Fibroblast of villous mesenchyme (primary cell): ENCODE measurements around the gene NLK. TPM values are rescaled to one million over a fixed set of nuclear protein-coding genes. Genes with fewer than 3 reads are reported as not detected.
"Not testable (repeated sequence)": the region's sequence is repeated elsewhere in the genome, so short reads cannot be mapped to it uniquely, and the experiment has no call there.

ENCODE experiments used
- DNase-seq: peaks from one replicate; pipeline ENCODE4 v3.0.0-alpha.2; 2010; ENCODE audit warnings: low read depth
- H3K4me3 ChIP-seq: 2 replicates; pipeline ENCODE4 v1.5.1; 2011; ENCODE audit warnings: low read depth, mild to moderate bottlenecking, low read length
- CTCF ChIP-seq: IDR thresholded peaks from 2 replicates; pipeline ENCODE4 v1.5.1; 2012; ENCODE audit warnings: low read depth, mild to moderate bottlenecking, low read length; ENCODE audit not compliant: insufficient read depth
- total RNA-seq: library from RNA; depleted of rRNA; stranded (reverse); fragments of >200 nt; gene quantifications from 2 replicates; pipeline ENCODE4 v1.2.3, GENCODE V29; 2012

The NLK gene
- total RNA-seq, 1 donor: 33.7 TPM

GRCh38 chr17:28096756-28097155, 54.3 kb downstream of the NLK start:
- DNase-seq: no peak
- H3K4me3 ChIP-seq: no peak overlapping the region
- TF ChIP-seq CTCF: no peak

- no peak overlapping the region for H3K4me3 ChIP-seq
Measured at GRCh38 chr17:28097254-28097653, 54.8 kb downstream of the NLK start.

GRCh38 chr17:28097901-28098300, 55.4 kb downstream of the NLK start:
- H3K4me3 ChIP-seq: no peak overlapping the region
- no peak for DNase-seq
- TF ChIP-seq CTCF: no peak

More at GRCh38 chr17:28097254-28097653, 54.8 kb downstream of the NLK start:
- DNase-seq: no peak
- TF ChIP-seq CTCF: no peak

GRCh38 chr17:28098591-28098990, 56.1 kb downstream of the NLK start:
- H3K4me3 ChIP-seq, DNase-seq: not testable (repeated sequence)

- no peak for DNase-seq
- no peak for TF ChIP-seq CTCF
- no peak overlapping the region for H3K4me3 ChIP-seq
Measured at GRCh38 chr17:28100251-28100650, 57.8 kb downstream of the NLK start.

- H3K4me3 ChIP-seq: no peak overlapping the region
- no peak for DNase-seq
- no peak for TF ChIP-seq CTCF
Measured at GRCh38 chr17:28100936-28101335, 58.5 kb downstream of the NLK start.

GRCh38 chr17:28101919-28102318, 59.4 kb downstream of the NLK start:
- no peak for TF ChIP-seq CTCF
- no peak for DNase-seq
- no peak overlapping the region for H3K4me3 ChIP-seq
